OCI-LY3 (cell line): ENCODE measurements around the gene SH3GL2.

Experiments used
- EZH2phosphoT487 ChIP-seq: fragments of 200-600 bp; shearing (Covaris generic); IDR thresholded peaks from 2 replicates; pipeline ENCODE4 v1.6.1; 2018; ENCODE audit warnings: antibody characterized with exemption, mixed run types, low read depth
- TF ChIP-seq, protein P1 (sequence below): fragments of 200-600, 300-600 bp; sonication (generic); IDR thresholded peaks from 2 replicates; pipeline ENCODE4 v1.5.1; 2014; ENCODE audit warnings: antibody characterized with exemption, low read length, low read depth

DNA sequence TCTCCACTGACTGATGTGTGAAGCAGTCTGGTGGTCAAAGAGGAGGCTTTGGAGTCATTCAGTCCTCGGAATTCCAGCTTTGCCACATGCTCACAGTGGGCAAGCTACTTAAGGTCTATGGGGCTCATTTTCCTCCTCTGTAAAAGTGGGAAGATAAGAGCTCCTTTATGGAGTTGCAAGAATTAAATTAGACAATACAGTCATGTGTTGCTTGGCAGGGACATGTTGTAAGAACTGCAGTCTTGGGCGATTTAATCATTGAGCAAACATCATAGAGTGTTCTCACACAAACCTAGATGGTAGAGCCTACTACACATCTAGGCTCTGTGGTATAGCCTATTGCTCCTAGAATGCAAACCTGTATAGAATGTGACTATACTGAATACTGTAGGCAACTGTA lies 253.9 kb downstream of the SH3GL2 start:
- TF ChIP-seq, protein P1, sequence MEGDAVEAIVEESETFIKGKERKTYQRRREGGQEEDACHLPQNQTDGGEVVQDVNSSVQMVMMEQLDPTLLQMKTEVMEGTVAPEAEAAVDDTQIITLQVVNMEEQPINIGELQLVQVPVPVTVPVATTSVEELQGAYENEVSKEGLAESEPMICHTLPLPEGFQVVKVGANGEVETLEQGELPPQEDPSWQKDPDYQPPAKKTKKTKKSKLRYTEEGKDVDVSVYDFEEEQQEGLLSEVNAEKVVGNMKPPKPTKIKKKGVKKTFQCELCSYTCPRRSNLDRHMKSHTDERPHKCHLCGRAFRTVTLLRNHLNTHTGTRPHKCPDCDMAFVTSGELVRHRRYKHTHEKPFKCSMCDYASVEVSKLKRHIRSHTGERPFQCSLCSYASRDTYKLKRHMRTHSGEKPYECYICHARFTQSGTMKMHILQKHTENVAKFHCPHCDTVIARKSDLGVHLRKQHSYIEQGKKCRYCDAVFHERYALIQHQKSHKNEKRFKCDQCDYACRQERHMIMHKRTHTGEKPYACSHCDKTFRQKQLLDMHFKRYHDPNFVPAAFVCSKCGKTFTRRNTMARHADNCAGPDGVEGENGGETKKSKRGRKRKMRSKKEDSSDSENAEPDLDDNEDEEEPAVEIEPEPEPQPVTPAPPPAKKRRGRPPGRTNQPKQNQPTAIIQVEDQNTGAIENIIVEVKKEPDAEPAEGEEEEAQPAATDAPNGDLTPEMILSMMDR: no peak
- no peak for TF ChIP-seq EZH2phosphoT487
